Upper lobe of left lung (tissue), 6 donors: ENCODE measurements around the gene RGS7. TPM values are rescaled to one million over a fixed set of nuclear protein-coding genes. Genes with fewer than 3 reads are reported as not detected.

ENCODE experiments used
- ATAC-seq, 2 donors: fragments of 200-7000 bp; cut with Tn5 transposase; one replicate each; pipeline ENCODE4 v1.9.1; 2022; ENCODE audit warnings: mild to moderate bottlenecking in 2 of 2, moderate library complexity in 2 of 2; ENCODE audit not compliant: low FRiP score in 2 of 2
- DNase-seq, 2 donors: peaks; one replicate each; pipeline ENCODE4 v3.0.0-alpha.2; 2019 to 2020
- H3K27ac ChIP-seq, 4 donors: fragments of 200-600 bp; sonication (generic); one replicate each; pipeline ENCODE4 v1.5.1; 2016 to 2019
- H3K27me3 ChIP-seq, 4 donors: fragments of 200-600 bp; sonication (generic); one replicate each; pipeline ENCODE4 v1.5.1; 2017 to 2019
- H3K36me3 ChIP-seq, 4 donors: fragments of 200-600 bp; sonication (generic); one replicate each; pipeline ENCODE4 v1.5.1; 2016 to 2019
- H3K4me1 ChIP-seq, 4 donors: fragments of 200-600 bp; sonication (generic); one replicate each; pipeline ENCODE4 v1.5.1; 2018 to 2019
- H3K4me3 ChIP-seq, 4 donors: fragments of 200-600 bp; sonication (generic); one replicate each; pipeline ENCODE4 v1.5.1; 2017 to 2019; ENCODE audit warnings: mild to moderate bottlenecking in 2 of 4, moderate library complexity in 1 of 4
- H3K9me3 ChIP-seq, 4 donors: fragments of 200-600 bp; sonication (generic); one replicate each; pipeline ENCODE4 v1.5.1; 2018 to 2019
- CTCF ChIP-seq, 6 experiments: fragments of 450-650 bp in 4 of 6; fragments of 200-600 bp in 2 of 6; sonication (generic) in 2 of 6; IDR thresholded peaks; one replicate each; pipeline ENCODE4 v1.5.1; 2016 to 2019; ENCODE audit warnings: antibody characterized with exemption in 6 of 6
- EP300 ChIP-seq, 4 donors: sonication (generic); formaldehyde crosslinking; IDR thresholded peaks; one replicate each; pipeline ENCODE4 v1.5.1; 2017; ENCODE audit warnings: antibody characterized with exemption in 4 of 4, control low read depth in 2 of 4
- POLR2A ChIP-seq, 4 donors: fragments of 450-650 bp; IDR thresholded peaks; one replicate each; pipeline ENCODE4 v1.5.1; 2016 to 2017; ENCODE audit warnings: antibody characterized with exemption in 4 of 4, mild to moderate bottlenecking in 2 of 4
- POLR2AphosphoS5 ChIP-seq, 2 donors: sonication (generic); formaldehyde crosslinking; IDR thresholded peaks; one replicate each; pipeline ENCODE4 v1.5.1; 2017; ENCODE audit warnings: antibody characterized with exemption in 2 of 2
- WGBS, 2 donors: methylation state at CpG; one replicate each; pipeline ENCODE4 v1.1.5; 2017 to 2018; 5-methylcytosine and 5-hydroxymethylcytosine counted together
- total RNA-seq, 6 donors: library from RNA; depleted of rRNA in 4 of 6; stranded (reverse); fragments of >200 nt in 4 of 6; gene quantifications; one replicate each; pipeline versions ENCODE4 v1.1.0 to v1.2.1, GENCODE V29; 2016 to 2021
- donor health status: DM: no; HTN: no; CAD: no; lungs with moderate emphysema.
- donor health status: DM: no; HTN: yes; CAD: no; lungs with severe emphysema.

RGS7 gene
- total RNA-seq, 6 donors from 2014 or later: 0.15 TPM; not detected in 5

GRCh38 chr1:241270016-241270415, 87.0 kb downstream of the RGS7 start:
- DNase-seq (no peak), ATAC-seq (no peak)
- Histone ChIP-seq H3K36me3 (no peaks in the 10 kb centered on the region), H3K27me3 (no peaks in the 10 kb centered on the region), H3K4me1 (no peaks in the 10 kb centered on the region), H3K9me3 (peaks cover 0 to 13% (median 4%) of the 10 kb centered on the region in 4 donors), H3K4me3 (no peak overlapping the region), H3K27ac (no peak overlapping the region)
- 70 to 84% methylated on average over 2 of the region's 2 CpGs for WGBS, 2 donors
- no peak for TF ChIP-seq POLR2A (IDR thresholded peaks at IDR 0.05)

GRCh38 chr1:241269116-241269515, 87.9 kb downstream of the RGS7 start:
- 62 to 79% methylated on average over 9 of the region's 9 CpGs for WGBS, 2 donors

GRCh38 chr1:241266121-241266520, 90.9 kb downstream of the RGS7 start:
- 70 to 83% methylated on average over 2 of the region's 2 CpGs for WGBS, 2 donors
- no peak for TF ChIP-seq CTCF (IDR thresholded peaks at IDR 0.05)
- no peak for TF ChIP-seq POLR2AphosphoS5 (IDR thresholded peaks at IDR 0.05)
- no peak for TF ChIP-seq EP300 (IDR thresholded peaks at IDR 0.05)
- TF ChIP-seq POLR2A (IDR thresholded peaks at IDR 0.05): no peak

More at GRCh38 chr1:241269116-241269515, 87.9 kb downstream of the RGS7 start:
- no peak overlapping the region for H3K27ac ChIP-seq
- peaks cover 0 to 13% (median 4%) of the 10 kb centered on the region in 4 donors for H3K9me3 ChIP-seq
- H3K27me3 ChIP-seq: no peaks in the 10 kb centered on the region
- no peaks in the 10 kb centered on the region for H3K36me3 ChIP-seq
- H3K4me1 ChIP-seq: no peaks in the 10 kb centered on the region
- DNase-seq (no peak), ATAC-seq (no peak)
- TF ChIP-seq POLR2A (IDR thresholded peaks at IDR 0.05) (no peak), CTCF (IDR thresholded peaks at IDR 0.05) (no peak), EP300 (IDR thresholded peaks at IDR 0.05) (no peak), POLR2AphosphoS5 (IDR thresholded peaks at IDR 0.05) (no peak)
- H3K4me3 ChIP-seq: no peak overlapping the region

GRCh38 chr1:241265428-241265827, 91.6 kb downstream of the RGS7 start:
- no peaks in the 10 kb centered on the region for H3K9me3 ChIP-seq
- no peak for DNase-seq
- no peak overlapping the region for H3K27ac ChIP-seq
- H3K4me1 ChIP-seq: no peaks in the 10 kb centered on the region
- TF ChIP-seq POLR2A (IDR thresholded peaks at IDR 0.05) (no peak), CTCF (IDR thresholded peaks at IDR 0.05) (no peak), POLR2AphosphoS5 (IDR thresholded peaks at IDR 0.05) (no peak), EP300 (IDR thresholded peaks at IDR 0.05) (no peak)
- no peak overlapping the region for H3K4me3 ChIP-seq
- H3K36me3 ChIP-seq: no peaks in the 10 kb centered on the region
- H3K27me3 ChIP-seq: no peaks in the 10 kb centered on the region
- no peak for ATAC-seq
- WGBS, 2 donors: 55 to 79% methylated on average over 2 of the region's 2 CpGs

More at GRCh38 chr1:241266121-241266520, 90.9 kb downstream of the RGS7 start:
- H3K4me1 ChIP-seq: no peaks in the 10 kb centered on the region
- H3K36me3 ChIP-seq: no peaks in the 10 kb centered on the region
- H3K4me3 ChIP-seq: no peak overlapping the region
- H3K27me3 ChIP-seq: no peaks in the 10 kb centered on the region
- H3K27ac ChIP-seq: no peak overlapping the region
- ATAC-seq (no peak), DNase-seq (no peak)
- H3K9me3 ChIP-seq: no peaks in the 10 kb centered on the region

- Histone ChIP-seq H3K27ac (no peak overlapping the region), H3K9me3 (no peaks in the 10 kb centered on the region)
- WGBS, 2 donors: 69 to 70% methylated on average over 3 of the region's 3 CpGs
Measured at GRCh38 chr1:241263346-241263745, 93.7 kb downstream of the RGS7 start.

More at GRCh38 chr1:241263346-241263745, 93.7 kb downstream of the RGS7 start:
- Histone ChIP-seq H3K27me3 (no peaks in the 10 kb centered on the region), H3K4me3 (no peak overlapping the region), H3K36me3 (no peaks in the 10 kb centered on the region), H3K4me1 (no peaks in the 10 kb centered on the region)
- no peak for ATAC-seq
- no peak for DNase-seq
- TF ChIP-seq POLR2AphosphoS5 (IDR thresholded peaks at IDR 0.05): no peak
- no peak for TF ChIP-seq CTCF (IDR thresholded peaks at IDR 0.05)
- no peak for TF ChIP-seq POLR2A (IDR thresholded peaks at IDR 0.05)
- no peak for TF ChIP-seq EP300 (IDR thresholded peaks at IDR 0.05)
